ENCODE measurements around the gene PLCH1.

PLCH1 gene

DNA sequence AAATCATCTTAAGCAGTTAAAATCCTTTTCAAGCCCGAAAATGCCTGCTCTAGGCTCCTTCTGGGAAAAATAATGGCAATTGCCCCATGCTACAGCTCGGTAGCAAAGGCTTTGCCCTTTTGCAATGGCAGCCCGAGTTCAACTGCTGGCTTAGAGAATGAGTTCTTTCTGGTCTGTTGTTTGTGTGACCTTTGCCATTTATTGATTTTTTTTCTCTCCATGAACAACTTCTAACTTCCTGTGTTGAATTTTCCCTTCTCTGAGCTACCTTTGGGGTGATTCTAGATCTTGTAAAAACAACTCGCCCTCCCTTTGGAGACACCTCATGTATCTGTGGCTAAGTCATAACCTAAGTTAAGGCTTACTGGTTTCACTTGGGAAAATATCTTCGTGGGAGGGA is 139.3 kb downstream of the PLCH1 start:
- H3K9me3 ChIP-seq (ENCODE audit: control insufficient read depth, insufficient read depth, low read depth, low read length) = no peaks in the 10 kb centered on the region
- TF ChIP-seq ZBTB17 (tag by site-specific recombination; IDR thresholded peaks at IDR 0.05) = no peak
- TF ChIP-seq REPIN1 (tag by site-specific recombination; IDR thresholded peaks at IDR 0.05; ENCODE audit: low read depth) = no peak
- no peak for TF ChIP-seq OVOL3 (tag by site-specific recombination; IDR thresholded peaks at IDR 0.05)
- no peak for TF ChIP-seq ZNF777 (tag by site-specific recombination; IDR thresholded peaks at IDR 0.05; ENCODE audit: borderline replicate concordance)
- no peak for TF ChIP-seq RBAK (tag by site-specific recombination; IDR thresholded peaks at IDR 0.05)
- no peak for TF ChIP-seq TCF7L2 (IDR thresholded peaks at IDR 0.05; ENCODE audit: borderline replicate concordance, low read depth, low read length)
- no peak for TF ChIP-seq ZNF174 (tag by site-specific recombination; IDR thresholded peaks at IDR 0.05)
- TF ChIP-seq, protein P1, sequence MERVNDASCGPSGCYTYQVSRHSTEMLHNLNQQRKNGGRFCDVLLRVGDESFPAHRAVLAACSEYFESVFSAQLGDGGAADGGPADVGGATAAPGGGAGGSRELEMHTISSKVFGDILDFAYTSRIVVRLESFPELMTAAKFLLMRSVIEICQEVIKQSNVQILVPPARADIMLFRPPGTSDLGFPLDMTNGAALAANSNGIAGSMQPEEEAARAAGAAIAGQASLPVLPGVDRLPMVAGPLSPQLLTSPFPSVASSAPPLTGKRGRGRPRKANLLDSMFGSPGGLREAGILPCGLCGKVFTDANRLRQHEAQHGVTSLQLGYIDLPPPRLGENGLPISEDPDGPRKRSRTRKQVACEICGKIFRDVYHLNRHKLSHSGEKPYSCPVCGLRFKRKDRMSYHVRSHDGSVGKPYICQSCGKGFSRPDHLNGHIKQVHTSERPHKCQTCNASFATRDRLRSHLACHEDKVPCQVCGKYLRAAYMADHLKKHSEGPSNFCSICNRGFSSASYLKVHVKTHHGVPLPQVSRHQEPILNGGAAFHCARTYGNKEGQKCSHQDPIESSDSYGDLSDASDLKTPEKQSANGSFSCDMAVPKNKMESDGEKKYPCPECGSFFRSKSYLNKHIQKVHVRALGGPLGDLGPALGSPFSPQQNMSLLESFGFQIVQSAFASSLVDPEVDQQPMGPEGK (tag by site-specific recombination; IDR thresholded peaks at IDR 0.05) = no peak
- TF ChIP-seq ZNF548 (tag by site-specific recombination; IDR thresholded peaks at IDR 0.05) = no peak
- TF ChIP-seq, protein P2, sequence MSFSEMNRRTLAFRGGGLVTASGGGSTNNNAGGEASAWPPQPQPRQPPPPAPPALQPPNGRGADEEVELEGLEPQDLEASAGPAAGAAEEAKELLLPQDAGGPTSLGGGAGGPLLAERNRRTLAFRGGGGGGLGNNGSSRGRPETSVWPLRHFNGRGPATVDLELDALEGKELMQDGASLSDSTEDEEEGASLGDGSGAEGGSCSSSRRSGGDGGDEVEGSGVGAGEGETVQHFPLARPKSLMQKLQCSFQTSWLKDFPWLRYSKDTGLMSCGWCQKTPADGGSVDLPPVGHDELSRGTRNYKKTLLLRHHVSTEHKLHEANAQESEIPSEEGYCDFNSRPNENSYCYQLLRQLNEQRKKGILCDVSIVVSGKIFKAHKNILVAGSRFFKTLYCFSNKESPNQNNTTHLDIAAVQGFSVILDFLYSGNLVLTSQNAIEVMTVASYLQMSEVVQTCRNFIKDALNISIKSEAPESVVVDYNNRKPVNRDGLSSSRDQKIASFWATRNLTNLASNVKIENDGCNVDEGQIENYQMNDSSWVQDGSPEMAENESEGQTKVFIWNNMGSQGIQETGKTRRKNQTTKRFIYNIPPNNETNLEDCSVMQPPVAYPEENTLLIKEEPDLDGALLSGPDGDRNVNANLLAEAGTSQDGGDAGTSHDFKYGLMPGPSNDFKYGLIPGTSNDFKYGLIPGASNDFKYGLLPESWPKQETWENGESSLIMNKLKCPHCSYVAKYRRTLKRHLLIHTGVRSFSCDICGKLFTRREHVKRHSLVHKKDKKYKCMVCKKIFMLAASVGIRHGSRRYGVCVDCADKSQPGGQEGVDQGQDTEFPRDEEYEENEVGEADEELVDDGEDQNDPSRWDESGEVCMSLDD (tag by site-specific recombination; IDR thresholded peaks at IDR 0.05) = no peak
- no peak for TF ChIP-seq TRIM28 (IDR thresholded peaks at IDR 0.05; ENCODE audit: borderline replicate concordance, low read length)
- TF ChIP-seq ZNF10 (tag by site-specific recombination; IDR thresholded peaks at IDR 0.05) = no peak
- no peak for TF ChIP-seq ZSCAN30 (tag by site-specific recombination; IDR thresholded peaks at IDR 0.05)
- TF ChIP-seq, protein P3, sequence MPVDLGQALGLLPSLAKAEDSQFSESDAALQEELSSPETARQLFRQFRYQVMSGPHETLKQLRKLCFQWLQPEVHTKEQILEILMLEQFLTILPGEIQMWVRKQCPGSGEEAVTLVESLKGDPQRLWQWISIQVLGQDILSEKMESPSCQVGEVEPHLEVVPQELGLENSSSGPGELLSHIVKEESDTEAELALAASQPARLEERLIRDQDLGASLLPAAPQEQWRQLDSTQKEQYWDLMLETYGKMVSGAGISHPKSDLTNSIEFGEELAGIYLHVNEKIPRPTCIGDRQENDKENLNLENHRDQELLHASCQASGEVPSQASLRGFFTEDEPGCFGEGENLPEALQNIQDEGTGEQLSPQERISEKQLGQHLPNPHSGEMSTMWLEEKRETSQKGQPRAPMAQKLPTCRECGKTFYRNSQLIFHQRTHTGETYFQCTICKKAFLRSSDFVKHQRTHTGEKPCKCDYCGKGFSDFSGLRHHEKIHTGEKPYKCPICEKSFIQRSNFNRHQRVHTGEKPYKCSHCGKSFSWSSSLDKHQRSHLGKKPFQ (tag by site-specific recombination; IDR thresholded peaks at IDR 0.05) = no peak
- no peak for TF ChIP-seq ZNF146 (tag by site-specific recombination; IDR thresholded peaks at IDR 0.05)
- TF ChIP-seq ZFP37 (tag by site-specific recombination; IDR thresholded peaks at IDR 0.05) = no peak
- no peak for TF ChIP-seq GLIS1 (tag by site-specific recombination; IDR thresholded peaks at IDR 0.05)
- TF ChIP-seq ZFP69B (tag by site-specific recombination; IDR thresholded peaks at IDR 0.05) = no peak
- no peak for TF ChIP-seq ZNF768 (tag by site-specific recombination; IDR thresholded peaks at IDR 0.05)
- no peak for TF ChIP-seq ZNF791 (tag by site-specific recombination; IDR thresholded peaks at IDR 0.05)

DNA sequence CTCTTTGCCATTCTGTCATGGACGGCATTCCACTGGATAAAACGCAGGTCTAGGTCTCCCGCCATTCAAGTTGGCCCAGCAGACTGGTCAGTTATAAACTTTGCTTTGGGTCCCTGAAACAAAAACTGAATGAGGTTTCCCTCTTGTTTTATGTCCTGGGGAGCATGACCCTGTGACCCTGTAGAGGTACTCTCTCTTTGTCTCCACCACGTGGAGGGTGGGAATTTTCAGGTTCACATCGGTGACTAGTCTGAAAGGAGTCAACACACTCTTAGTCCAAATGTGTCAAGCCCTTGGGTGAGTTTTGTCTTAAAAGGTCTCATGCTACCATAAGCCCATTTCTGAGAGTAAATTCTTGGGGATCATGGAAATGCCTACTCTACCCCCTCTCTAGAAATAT is 139.9 kb downstream of the PLCH1 start:
- Histone ChIP-seq H3K27ac (ENCODE audit: extremely low read depth, low read depth, low read length) (no peak overlapping the region), H3K4me1 (ENCODE audit: control insufficient read depth, insufficient read depth, low read length) (no peaks in the 10 kb centered on the region), H3K36me3 (ENCODE audit: control insufficient read depth in 2 of 2, insufficient read depth in 1 of 2, low read length in 2 of 2) (no peaks in the 10 kb centered on the region), H3K9me3 (ENCODE audit: control insufficient read depth, insufficient read depth, low read depth, low read length) (no peaks in the 10 kb centered on the region), H3K4me3 (ENCODE audit: low read depth, low read length) (no peak overlapping the region)
- ChIA-PET POLR2A (no interaction called here), CTCF (no interaction called here)
- TF ChIP-seq ZNF19 (tag by site-specific recombination; IDR thresholded peaks at IDR 0.05; ENCODE audit: low read depth) (no peak), ZNF610 (tag by site-specific recombination; IDR thresholded peaks at IDR 0.05; ENCODE audit: borderline replicate concordance) (no peak), OVOL3 (tag by site-specific recombination; IDR thresholded peaks at IDR 0.05) (no peak), ZNF843 (tag by site-specific recombination; IDR thresholded peaks at IDR 0.05) (no peak), ZNF155 (tag by site-specific recombination; IDR thresholded peaks at IDR 0.05) (no peak)
- TF ChIP-seq, protein P4, sequence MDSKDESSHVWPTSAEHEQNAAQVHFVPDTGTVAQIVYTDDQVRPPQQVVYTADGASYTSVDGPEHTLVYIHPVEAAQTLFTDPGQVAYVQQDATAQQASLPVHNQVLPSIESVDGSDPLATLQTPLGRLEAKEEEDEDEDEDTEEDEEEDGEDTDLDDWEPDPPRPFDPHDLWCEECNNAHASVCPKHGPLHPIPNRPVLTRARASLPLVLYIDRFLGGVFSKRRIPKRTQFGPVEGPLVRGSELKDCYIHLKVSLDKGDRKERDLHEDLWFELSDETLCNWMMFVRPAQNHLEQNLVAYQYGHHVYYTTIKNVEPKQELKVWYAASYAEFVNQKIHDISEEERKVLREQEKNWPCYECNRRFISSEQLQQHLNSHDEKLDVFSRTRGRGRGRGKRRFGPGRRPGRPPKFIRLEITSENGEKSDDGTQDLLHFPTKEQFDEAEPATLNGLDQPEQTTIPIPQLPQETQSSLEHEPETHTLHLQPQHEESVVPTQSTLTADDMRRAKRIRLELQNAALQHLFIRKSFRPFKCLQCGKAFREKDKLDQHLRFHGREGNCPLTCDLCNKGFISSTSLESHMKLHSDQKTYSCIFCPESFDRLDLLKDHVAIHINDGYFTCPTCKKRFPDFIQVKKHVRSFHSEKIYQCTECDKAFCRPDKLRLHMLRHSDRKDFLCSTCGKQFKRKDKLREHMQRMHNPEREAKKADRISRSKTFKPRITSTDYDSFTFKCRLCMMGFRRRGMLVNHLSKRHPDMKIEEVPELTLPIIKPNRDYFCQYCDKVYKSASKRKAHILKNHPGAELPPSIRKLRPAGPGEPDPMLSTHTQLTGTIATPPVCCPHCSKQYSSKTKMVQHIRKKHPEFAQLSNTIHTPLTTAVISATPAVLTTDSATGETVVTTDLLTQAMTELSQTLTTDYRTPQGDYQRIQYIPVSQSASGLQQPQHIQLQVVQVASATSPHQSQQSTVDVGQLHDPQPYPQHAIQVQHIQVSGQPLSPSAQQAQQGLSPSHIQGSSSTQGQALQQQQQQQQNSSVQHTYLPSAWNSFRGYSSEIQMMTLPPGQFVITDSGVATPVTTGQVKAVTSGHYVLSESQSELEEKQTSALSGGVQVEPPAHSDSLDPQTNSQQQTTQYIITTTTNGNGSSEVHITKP (tag by site-specific recombination; IDR thresholded peaks at IDR 0.05) = no peak
- TF ChIP-seq, protein P5, sequence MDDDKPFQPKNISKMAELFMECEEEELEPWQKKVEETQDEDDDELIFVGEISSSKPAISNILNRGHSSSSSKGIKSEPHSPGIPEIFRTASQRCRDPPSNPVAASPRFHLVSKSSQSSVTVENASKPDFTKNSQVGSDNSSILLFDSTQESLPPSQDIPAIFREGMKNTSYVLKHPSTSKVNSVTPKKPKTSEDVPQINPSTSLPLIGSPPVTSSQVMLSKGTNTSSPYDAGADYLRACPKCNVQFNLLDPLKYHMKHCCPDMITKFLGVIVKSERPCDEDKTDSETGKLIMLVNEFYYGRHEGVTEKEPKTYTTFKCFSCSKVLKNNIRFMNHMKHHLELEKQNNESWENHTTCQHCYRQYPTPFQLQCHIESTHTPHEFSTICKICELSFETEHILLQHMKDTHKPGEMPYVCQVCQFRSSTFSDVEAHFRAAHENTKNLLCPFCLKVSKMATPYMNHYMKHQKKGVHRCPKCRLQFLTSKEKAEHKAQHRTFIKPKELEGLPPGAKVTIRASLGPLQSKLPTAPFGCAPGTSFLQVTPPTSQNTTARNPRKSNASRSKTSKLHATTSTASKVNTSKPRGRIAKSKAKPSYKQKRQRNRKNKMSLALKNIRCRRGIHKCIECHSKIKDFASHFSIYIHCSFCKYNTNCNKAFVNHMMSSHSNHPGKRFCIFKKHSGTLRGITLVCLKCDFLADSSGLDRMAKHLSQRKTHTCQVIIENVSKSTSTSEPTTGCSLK (tag by site-specific recombination; IDR thresholded peaks at IDR 0.05) = no peak

More for the DNA sequence above, 139.3 kb downstream of the PLCH1 start:
- POLR2A ChIA-PET = no interaction called here
- H3K36me3 ChIP-seq (ENCODE audit: control insufficient read depth in 2 of 2, insufficient read depth in 1 of 2, low read length in 2 of 2) = no peaks in the 10 kb centered on the region
- no peak overlapping the region for H3K27ac ChIP-seq (ENCODE audit: extremely low read depth, low read depth, low read length)
- CTCF ChIA-PET = no interaction called here
- H3K4me3 ChIP-seq (ENCODE audit: low read depth, low read length) = no peak overlapping the region
- no peaks in the 10 kb centered on the region for H3K4me1 ChIP-seq (ENCODE audit: control insufficient read depth, insufficient read depth, low read length)
